ENCODE data around the gene GRID1. TPM values are rescaled to one million over a fixed set of nuclear protein-coding genes. Genes with fewer than 3 reads are reported as not detected.

GRID1 gene
- total and polyA plus RNA-seq, 9 of the 15 experiments (the other 6 are each of a cell fraction or from before 2014, with no cell fraction given), result 0.01 to 7.2 (median 1.2) TPM

DNA sequence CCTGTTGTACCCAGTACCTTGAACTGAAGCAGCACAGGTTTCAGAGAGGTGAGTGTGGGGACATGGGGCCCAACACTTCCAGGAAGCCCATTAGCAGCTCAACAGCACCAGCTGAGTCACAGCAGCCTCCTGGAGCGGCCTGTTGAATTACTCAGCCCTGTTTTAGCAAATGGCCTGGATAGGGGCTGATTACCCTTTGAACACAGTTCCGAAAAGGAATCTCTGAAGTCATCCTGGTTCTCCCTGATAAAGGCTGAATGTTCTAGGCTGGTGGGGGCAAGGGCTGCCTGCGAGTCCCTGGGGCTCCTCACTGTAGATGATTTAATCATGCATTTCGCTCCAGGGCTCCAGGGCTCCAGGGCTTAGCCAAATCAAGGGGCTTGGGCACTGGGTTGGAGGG is 287.5 kb downstream of the GRID1 start (continued):
- TF ChIP-seq USF2 (CRISPR knock-in tag; IDR thresholded peaks at IDR 0.05) (no peak), L3MBTL2 (IDR thresholded peaks at IDR 0.05) (no peak), SMARCE1 (IDR thresholded peaks at IDR 0.05) (peak; percentile 89), ZNF395 (CRISPR knock-in tag; IDR thresholded peaks at IDR 0.05) (no peak), ZNF444 (CRISPR knock-in tag; IDR thresholded peaks at IDR 0.05) (no peak), TAL1 (IDR thresholded peaks at IDR 0.05) (peak; percentile 82), ATF7 (IDR thresholded peaks at IDR 0.05) (peak; percentile 49; the same call in 1 of the 2 replicates), FOXA3 (CRISPR knock-in tag; conservative IDR thresholded peaks at IDR 0.05 in 1 of 2, IDR thresholded peaks at IDR 0.05 in 1 of 2) (no peak), ZNF146 (CRISPR knock-in tag; IDR thresholded peaks at IDR 0.05; ENCODE audit: unreplicated experiment) (no peak), ZNF79 (CRISPR knock-in tag; IDR thresholded peaks at IDR 0.05; ENCODE audit: low read depth) (no peak), MAFG (tag; conservative IDR thresholded peaks at IDR 0.05) (peak; percentile 63; the same call in 1 of the 2 replicates), ADNP (tag; IDR thresholded peaks at IDR 0.05) (no peak), RUNX1 (IDR thresholded peaks at IDR 0.05; ENCODE audit: low read depth) (0 out of 2 replicates have a peak, but pooled peaks have one; percentile 17), ATF6 (CRISPR knock-in tag; IDR thresholded peaks at IDR 0.05) (no peak), ILF3 (IDR thresholded peaks at IDR 0.05; ENCODE audit: borderline replicate concordance) (no peak), NFIX (CRISPR knock-in tag; IDR thresholded peaks at IDR 0.05; ENCODE audit: low read depth) (no peak), CXXC5 (CRISPR knock-in tag; IDR thresholded peaks at IDR 0.05) (no peak), ZBTB8A (IDR thresholded peaks at IDR 0.05; ENCODE audit: partially characterized antibody) (no peak), ZKSCAN1 (IDR thresholded peaks at IDR 0.05; ENCODE audit: low read depth, low read length) (no peak), NRF1 (conservative IDR thresholded peaks at IDR 0.05 in 1 of 2, IDR thresholded peaks at IDR 0.05 in 1 of 2) (0 out of 4 replicates have a peak, but pooled peaks of 1 of the 2 experiments have one; percentile 16), ZNF324 (CRISPR knock-in tag; IDR thresholded peaks at IDR 0.05) (no peak)
- TF ChIP-seq, protein P1, sequence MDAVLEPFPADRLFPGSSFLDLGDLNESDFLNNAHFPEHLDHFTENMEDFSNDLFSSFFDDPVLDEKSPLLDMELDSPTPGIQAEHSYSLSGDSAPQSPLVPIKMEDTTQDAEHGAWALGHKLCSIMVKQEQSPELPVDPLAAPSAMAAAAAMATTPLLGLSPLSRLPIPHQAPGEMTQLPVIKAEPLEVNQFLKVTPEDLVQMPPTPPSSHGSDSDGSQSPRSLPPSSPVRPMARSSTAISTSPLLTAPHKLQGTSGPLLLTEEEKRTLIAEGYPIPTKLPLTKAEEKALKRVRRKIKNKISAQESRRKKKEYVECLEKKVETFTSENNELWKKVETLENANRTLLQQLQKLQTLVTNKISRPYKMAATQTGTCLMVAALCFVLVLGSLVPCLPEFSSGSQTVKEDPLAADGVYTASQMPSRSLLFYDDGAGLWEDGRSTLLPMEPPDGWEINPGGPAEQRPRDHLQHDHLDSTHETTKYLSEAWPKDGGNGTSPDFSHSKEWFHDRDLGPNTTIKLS (IDR thresholded peaks at IDR 0.05; ENCODE audit: borderline replicate concordance, low read depth), result peak; percentile 74; the same call in 1 of the 2 replicates
